Large intestine (tissue), 3 donors: Measurements from ENCODE around the gene SLC38A4. TPM values are rescaled to one million over a fixed set of nuclear protein-coding genes. Genes with fewer than 3 reads are reported as not detected.

Source experiments
- DNase-seq, 2 donors: peaks; one replicate each; pipeline versions ENCODE4 v3.0.0 to v3.0.0-alpha.2; 2013
- H3K27ac ChIP-seq: one replicate; pipeline ENCODE4 v1.5.1; 2013; ENCODE audit warnings: low read length
- H3K27me3 ChIP-seq: 2 replicates; pipeline ENCODE4 v1.6.1; 2013; ENCODE audit warnings: low read length; ENCODE audit not compliant: control insufficient read depth, insufficient read depth
- H3K36me3 ChIP-seq: 2 replicates; pipeline ENCODE4 v1.6.1; 2013; ENCODE audit warnings: low read length; ENCODE audit not compliant: control insufficient read depth, insufficient read depth
- H3K4me1 ChIP-seq: one replicate; pipeline ENCODE4 v1.6.1; 2013; ENCODE audit warnings: low read length; ENCODE audit not compliant: control insufficient read depth, insufficient read depth
- H3K4me3 ChIP-seq: one replicate; pipeline ENCODE4 v1.5.1; 2013; ENCODE audit warnings: low read length
- H3K9me3 ChIP-seq: one replicate; pipeline ENCODE4 v1.6.1; 2013; ENCODE audit warnings: mild to moderate bottlenecking, low read depth, low read length, moderate library complexity; ENCODE audit not compliant: control insufficient read depth
- WGBS: methylation state at CpG from one replicate; pipeline ENCODE4 v1.1.5; 2013; ENCODE audit warnings: low lambda C conversion rate; ENCODE audit not compliant: insufficient coverage; 5-methylcytosine and 5-hydroxymethylcytosine counted together
- polyA plus RNA-seq: library from polyadenylated mRNA; unstranded; fragments of 120-200 nt; gene quantifications from one replicate; pipeline ENCODE4 v1.2.1, GENCODE V29; 2013

SLC38A4 gene
- polyA plus RNA-seq, 1 donor = 1.3 TPM

DNA sequence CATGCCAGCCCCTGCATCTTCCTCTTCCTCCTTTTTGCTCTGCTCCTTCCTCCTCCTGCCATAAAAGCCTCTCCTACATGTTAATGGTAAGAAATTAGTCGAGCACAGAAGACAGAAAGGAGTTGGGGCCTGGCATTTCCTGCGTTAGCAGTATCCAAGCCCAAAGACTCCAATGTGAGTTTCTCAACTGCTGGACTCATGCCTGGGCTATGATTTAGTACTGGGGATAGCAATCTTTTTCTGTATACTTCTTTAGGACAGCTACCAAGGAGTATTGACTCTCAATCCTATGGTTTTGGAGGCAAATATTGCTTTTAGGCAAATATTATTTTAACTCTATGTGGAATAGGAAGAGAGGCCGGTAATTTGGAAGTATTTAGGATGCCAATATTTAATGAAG is 18.0 kb upstream of the SLC38A4 start:
- whole genome bisulfite sequencing = 100% methylated on average over 1 of the region's 3 CpGs
- no peak for DNase-seq
- Histone ChIP-seq H3K27ac (no peak overlapping the region), H3K9me3 (no peaks in the 10 kb centered on the region), H3K4me1 (no peaks in the 10 kb centered on the region), H3K27me3 (no peaks in the 10 kb centered on the region), H3K4me3 (no peak overlapping the region), H3K36me3 (no peaks in the 10 kb centered on the region)

GRCh38 chr12:46841891-46842290 is 16.1 kb upstream of the SLC38A4 start:
- Histone ChIP-seq H3K4me3 (no peak overlapping the region), H3K27ac (no peak overlapping the region), H3K4me1 (no peaks in the 10 kb centered on the region), H3K36me3 (no peaks in the 10 kb centered on the region), H3K27me3 (no peaks in the 10 kb centered on the region), H3K9me3 (no peaks in the 10 kb centered on the region)
- WGBS = no CpG with 5 or more reads among the region's 2 CpGs
- no peak for DNase-seq

- DNase-seq = no peak
- WGBS = no CpG with 5 or more reads among the region's 2 CpGs
- no peaks in the 10 kb centered on the region for H3K36me3 ChIP-seq
- no peaks in the 10 kb centered on the region for H3K9me3 ChIP-seq
- no peak overlapping the region for H3K4me3 ChIP-seq
- no peak overlapping the region for H3K27ac ChIP-seq
- no peaks in the 10 kb centered on the region for H3K4me1 ChIP-seq
- H3K27me3 ChIP-seq = no peaks in the 10 kb centered on the region
Observed at GRCh38 chr12:46839964-46840363, 14.2 kb upstream of the SLC38A4 start.

- no peak overlapping the region for H3K4me3 ChIP-seq
- no peaks in the 10 kb centered on the region for H3K9me3 ChIP-seq
- no peak for DNase-seq
- H3K27me3 ChIP-seq = no peaks in the 10 kb centered on the region
- H3K36me3 ChIP-seq = no peaks in the 10 kb centered on the region
- WGBS = no CpG with 5 or more reads among the region's 3 CpGs
- no peaks in the 10 kb centered on the region for H3K4me1 ChIP-seq
- no peak overlapping the region for H3K27ac ChIP-seq
Observed at GRCh38 chr12:46839232-46839631, 13.4 kb upstream of the SLC38A4 start.

DNA sequence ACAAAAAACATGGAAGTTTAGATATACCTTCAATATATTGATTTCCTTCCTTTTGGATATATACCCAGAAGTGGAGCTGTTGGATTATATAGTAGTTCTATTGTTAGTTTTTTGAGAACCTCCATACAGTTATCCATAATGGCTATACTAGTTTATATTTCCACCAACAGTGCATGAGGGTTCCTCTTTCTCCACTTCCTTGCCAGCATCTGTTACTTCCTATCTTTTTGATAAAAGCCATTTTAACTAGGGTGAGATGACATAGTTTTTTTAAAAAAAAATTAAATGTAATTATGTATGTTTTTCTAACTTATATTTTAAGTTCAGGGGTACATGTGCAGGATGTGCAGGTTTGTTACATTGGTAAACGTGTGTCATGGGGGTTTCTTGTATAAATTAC is 10.0 kb upstream of the SLC38A4 start:
- no CpG with 5 or more reads among the region's 1 CpG for WGBS
- H3K9me3 ChIP-seq = no peaks in the 10 kb centered on the region
- H3K27ac ChIP-seq = no peak overlapping the region
- H3K36me3 ChIP-seq = no peaks in the 10 kb centered on the region
- no peak for DNase-seq
- peaks cover 23% of the 10 kb centered on the region for H3K27me3 ChIP-seq
- no peak overlapping the region for H3K4me3 ChIP-seq
- peaks cover 4% of the 10 kb centered on the region for H3K4me1 ChIP-seq

DNA sequence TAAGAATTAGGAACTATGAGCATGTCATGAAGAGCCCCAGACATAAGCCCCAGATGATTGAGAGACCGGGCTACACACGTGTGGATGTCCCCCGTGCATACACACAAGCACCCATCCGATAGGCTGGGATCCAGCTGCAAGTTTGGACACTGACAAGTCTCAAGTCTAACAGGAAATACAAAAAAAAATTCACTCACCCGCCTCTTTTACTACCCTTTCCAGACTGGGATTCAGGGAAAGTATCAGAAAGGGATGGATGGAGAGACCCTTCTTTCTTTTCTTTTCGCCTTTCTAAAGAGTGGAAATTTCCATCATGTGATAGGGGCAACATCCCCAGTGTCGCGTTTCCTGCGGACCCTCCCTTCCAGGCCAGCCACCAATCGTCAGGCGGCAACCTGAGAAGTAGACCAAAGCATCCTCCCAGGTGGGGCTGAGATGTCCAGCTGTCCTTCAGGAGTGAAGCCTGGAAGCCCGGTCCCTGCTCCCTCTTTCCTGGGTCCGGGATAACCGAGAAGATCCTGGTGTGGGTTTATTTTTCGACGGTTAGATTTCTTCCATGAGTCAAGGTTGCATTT is 6.4 kb upstream of the SLC38A4 start:
- no CpG with 5 or more reads among the region's 16 CpGs for WGBS
- Histone ChIP-seq H3K27me3 (peaks cover 51% of the 10 kb centered on the region), H3K4me1 (peaks cover 4% of the 10 kb centered on the region), H3K9me3 (no peaks in the 10 kb centered on the region), H3K36me3 (no peaks in the 10 kb centered on the region), H3K27ac (no peak overlapping the region), H3K4me3 (no peak overlapping the region)
- no peak for DNase-seq

DNA sequence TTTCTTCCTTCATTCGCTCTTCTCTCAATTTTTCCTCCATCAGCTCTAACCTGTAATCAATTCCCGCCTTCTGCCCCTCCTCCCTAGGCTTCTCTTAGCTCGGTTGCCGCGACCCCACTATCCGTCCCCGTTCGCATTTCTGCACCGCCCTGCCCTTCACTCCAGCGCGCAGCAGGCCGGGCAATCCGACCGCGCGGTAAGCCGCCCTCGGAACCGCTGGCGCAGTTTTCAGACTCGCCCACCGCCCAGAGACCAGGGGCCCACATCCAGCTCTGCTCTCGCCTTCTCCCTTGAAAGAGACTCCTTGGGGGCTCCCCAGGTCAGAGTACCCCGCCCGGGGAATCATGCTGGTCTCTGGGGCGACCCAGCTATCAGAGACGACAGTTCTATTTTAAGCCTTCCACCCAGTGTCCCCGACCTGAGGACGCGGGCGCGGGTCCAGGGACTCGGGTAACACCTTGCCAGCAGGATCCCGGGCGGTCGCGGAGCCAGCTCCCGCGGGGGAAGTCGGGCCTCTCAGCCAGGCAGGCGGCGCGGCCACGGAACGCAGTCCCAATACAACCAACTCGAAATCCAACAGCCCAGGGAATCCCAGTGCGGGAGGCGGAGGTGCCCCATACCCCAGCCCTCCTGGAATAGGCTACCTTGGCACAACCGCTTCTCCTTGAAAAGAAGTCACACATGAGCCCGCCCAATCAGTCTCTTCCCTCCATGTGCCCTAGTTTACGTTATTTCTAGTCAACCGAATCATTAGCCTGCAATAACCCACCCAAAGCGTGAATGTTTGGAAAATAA is 5.7 kb upstream of the SLC38A4 start:
- 0% methylated on average over 1 of the region's 53 CpGs for WGBS
- H3K4me3 ChIP-seq = peak overlapping the region; percentile 25
- H3K36me3 ChIP-seq = no peaks in the 10 kb centered on the region
- no peaks in the 10 kb centered on the region for H3K9me3 ChIP-seq
- H3K4me1 ChIP-seq = peaks cover 4% of the 10 kb centered on the region
- H3K27me3 ChIP-seq = peaks cover 51% of the 10 kb centered on the region
- DNase-seq = peak in 1 of 2 donors; percentile 9
- no peak overlapping the region for H3K27ac ChIP-seq

- Histone ChIP-seq H3K27ac (no peak overlapping the region), H3K4me3 (no peak overlapping the region), H3K36me3 (no peaks in the 10 kb centered on the region), H3K4me1 (peaks cover 4% of the 10 kb centered on the region), H3K9me3 (no peaks in the 10 kb centered on the region), H3K27me3 (peaks cover 51% of the 10 kb centered on the region)
- peak in 1 of 2 donors; percentile 18 for DNase-seq
- 3% methylated on average over 5 of the region's 28 CpGs for WGBS
Observed at GRCh38 chr12:46830731-46831334, 5.0 kb upstream of the SLC38A4 start.

DNA sequence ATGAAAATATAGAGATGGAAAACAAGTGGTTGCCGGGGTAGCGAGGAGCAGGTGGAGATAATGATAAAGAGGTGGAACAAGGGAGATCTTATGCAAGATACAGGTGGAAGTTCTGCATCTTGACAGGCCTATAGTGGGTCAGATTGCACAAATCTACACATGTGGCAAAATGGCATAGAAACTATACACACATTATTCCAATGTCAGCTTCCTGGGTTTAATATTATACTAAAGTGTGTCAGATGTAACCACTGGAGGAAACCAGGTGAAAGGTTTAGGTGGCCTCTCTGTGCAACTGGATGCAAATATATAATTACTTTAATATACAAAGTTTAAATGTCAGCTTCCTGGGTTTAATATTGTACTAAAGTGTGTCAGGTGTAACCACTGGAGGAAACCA is 1.1 kb downstream of the SLC38A4 start:
- DNase-seq = no peak
- no CpG with 5 or more reads among the region's 2 CpGs for WGBS
- H3K4me1 ChIP-seq = no peaks in the 10 kb centered on the region
- no peak overlapping the region for H3K27ac ChIP-seq
- H3K27me3 ChIP-seq = peaks cover 18% of the 10 kb centered on the region
- H3K9me3 ChIP-seq = no peaks in the 10 kb centered on the region
- H3K36me3 ChIP-seq = no peaks in the 10 kb centered on the region
- H3K4me3 ChIP-seq = no peak overlapping the region

- DNase-seq = no peak
- no peaks in the 10 kb centered on the region for H3K27me3 ChIP-seq
- no peaks in the 10 kb centered on the region for H3K9me3 ChIP-seq
- H3K27ac ChIP-seq = no peak overlapping the region
- H3K4me3 ChIP-seq = no peak overlapping the region
- no peaks in the 10 kb centered on the region for H3K4me1 ChIP-seq
- H3K36me3 ChIP-seq = no peaks in the 10 kb centered on the region
Observed at GRCh38 chr12:46818642-46819041, 7.2 kb downstream of the SLC38A4 start.
